Measurements from ENCODE around the gene ZNF787. TPM values are rescaled to one million over a fixed set of nuclear protein-coding genes. Genes with fewer than 3 reads are reported as not detected.

Gene ZNF787
- total and polyA plus RNA-seq, 2 donors (not counting 3 experiments of a cell fraction or from before 2014, with no cell fraction given) = 11.6 to 32.7 TPM

DNA sequence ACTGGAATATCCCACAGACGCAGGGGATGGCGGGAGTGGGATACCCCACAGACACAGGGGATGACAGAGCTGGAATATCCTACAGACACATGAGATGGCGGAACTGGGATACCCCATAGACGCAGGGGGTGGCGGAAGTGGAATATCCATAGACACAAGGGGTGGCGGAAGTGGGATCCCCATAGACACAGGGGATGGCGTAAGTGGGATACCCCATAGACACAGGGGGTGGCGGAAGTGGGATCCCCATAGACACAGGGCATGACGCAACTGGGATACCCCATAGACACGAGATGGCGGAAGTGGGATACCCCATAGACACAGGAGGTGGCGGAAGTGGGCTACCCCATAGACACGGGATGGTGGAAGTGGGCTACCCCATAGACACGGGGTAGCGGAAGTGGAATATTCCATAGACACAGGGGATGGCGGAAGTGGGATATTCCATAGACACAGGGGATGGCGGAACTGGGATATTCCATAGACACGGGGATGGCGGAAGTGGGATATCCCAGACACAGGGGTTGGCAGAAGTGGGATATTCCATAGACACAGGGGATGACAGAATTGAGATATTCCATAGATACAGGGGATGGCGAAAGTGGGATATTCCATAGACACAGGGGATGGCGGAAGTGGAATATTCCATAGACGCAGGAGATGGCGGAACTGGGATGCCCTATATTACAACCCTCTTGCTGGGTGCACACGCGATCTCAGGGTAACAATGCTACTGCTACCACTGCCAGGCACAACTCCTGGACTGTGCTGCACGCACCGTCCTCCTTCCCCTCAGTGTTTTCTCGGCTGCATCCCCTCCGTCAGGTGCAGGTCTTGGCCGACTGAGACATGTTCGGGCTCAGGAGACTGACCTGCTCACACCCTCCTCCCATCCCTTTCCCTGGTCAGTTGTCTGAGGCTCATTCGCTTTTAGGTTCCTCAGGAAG lies 28.1 kb downstream of the ZNF787 start:
- Histone ChIP-seq H3K79me2 (ENCODE audit: control insufficient read depth, insufficient read depth, low read length) (peaks cover 24% of the 10 kb centered on the region), H3K27me3 (ENCODE audit: control insufficient read depth in 2 of 2, insufficient read depth in 2 of 2, low read length in 2 of 2) (no peaks in the 10 kb centered on the region), H3K4me1 (ENCODE audit: control insufficient read depth, extremely low read depth, insufficient read depth, low read length) (no peaks in the 10 kb centered on the region), H3K9ac (replicated peaks; ENCODE audit: extremely low read depth, insufficient read depth, low read length) (no peak overlapping the region), H2AFZ (ENCODE audit: low read depth, low read length) (no peak overlapping the region), H3K9me3 (replicated peaks; ENCODE audit: control insufficient read depth, insufficient read depth, low read length) (no peaks in the 10 kb centered on the region), H3K27ac (ENCODE audit: insufficient read depth, low read depth, low read length) (no peak overlapping the region), H3K4me3 (replicated peaks in 1 of 3; ENCODE audit: insufficient read depth in 1 of 3, low read depth in 1 of 3, low read length in 3 of 3) (no peak overlapping the region), H3K36me3 (ENCODE audit: control insufficient read depth in 2 of 2, extremely low read depth in 1 of 2, insufficient read depth in 2 of 2, low read length in 2 of 2) (peaks cover 0 to 8% of the 10 kb centered on the region in 2 experiments), H3K4me2 (ENCODE audit: insufficient read depth, low read length) (no peak overlapping the region), H3K9me1 (replicated peaks; ENCODE audit: control insufficient read depth, extremely low read depth, insufficient read depth, low read length) (no peaks in the 10 kb centered on the region), H4K20me1 (replicated peaks; ENCODE audit: control insufficient read depth, extremely low read depth, insufficient read depth, low read length) (no peaks in the 10 kb centered on the region)
- FAIRE-seq (no peak), DNase-seq (ENCODE audit: low read depth, low spot score) (no peak)
- TF ChIP-seq EZH2 (IDR thresholded peaks at IDR 0.05; ENCODE audit: borderline replicate concordance, low read depth, low read length, severe bottlenecking) (no peak), POLR2AphosphoS5 (IDR thresholded peaks at IDR 0.05; ENCODE audit: insufficient read depth, low read depth, low read length) (no peak)
- dilution Hi-C loops (cut with MboI; ENCODE audit: extremely low pct_ligation_motif_present, low sequenced_read_pairs) (no loop called here), intact Hi-C loops (cut with micrococcal nuclease) (no loop called here)
- no TSS peak for BruUV-seq (replicated peaks)
- ChIA-PET CTCF (no interaction called here), POLR2A (no interaction called here)

DNA sequence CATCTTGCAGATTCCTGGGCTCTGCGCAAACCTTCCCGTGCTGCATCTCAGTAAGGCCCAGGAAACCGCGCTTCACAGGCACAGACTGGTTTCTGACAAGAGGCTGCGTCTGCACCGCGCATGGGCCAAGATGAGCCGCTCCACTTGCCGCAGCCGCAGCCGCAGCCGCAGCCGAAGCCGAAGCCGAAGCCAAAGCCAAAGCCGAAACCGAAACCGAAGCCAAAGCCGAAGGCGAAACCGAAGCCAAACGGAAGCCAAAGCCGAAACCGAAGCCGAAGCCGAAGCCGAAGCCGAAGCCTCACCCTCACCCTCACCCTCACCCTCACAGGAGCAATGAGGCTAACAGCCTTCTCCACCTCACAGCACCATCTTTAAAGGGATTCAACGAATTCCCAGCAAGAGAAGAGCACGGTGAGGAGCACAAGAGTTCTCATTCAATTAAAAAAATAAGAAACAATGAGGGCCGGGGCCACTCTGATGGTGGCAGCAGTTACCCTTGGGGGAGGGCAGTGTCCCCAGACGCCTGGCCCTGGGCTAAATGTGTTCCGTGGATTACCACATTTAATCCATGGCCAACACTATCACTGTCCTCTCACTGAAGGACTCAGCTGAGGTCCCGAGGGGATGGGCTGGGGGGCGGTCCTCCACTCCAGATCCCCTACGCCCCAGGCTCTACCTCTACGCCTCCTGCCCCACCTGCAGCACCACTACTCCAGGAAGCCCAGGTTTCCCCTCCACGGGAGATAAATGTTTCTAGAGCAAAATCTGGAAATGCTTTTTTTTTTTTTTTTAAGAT lies 29.1 kb downstream of the ZNF787 start:
- CTCF ChIA-PET = interaction anchor here (1.0 to 2.1 kb wide), 6 partner anchors 10 to 242 kb away, joined by 3 to 8 read pairs (median 4); no protein-coding TSS in a partner anchor
- Histone ChIP-seq H3K79me2 (ENCODE audit: control insufficient read depth, insufficient read depth, low read length) (peaks cover 24% of the 10 kb centered on the region), H3K9me3 (replicated peaks; ENCODE audit: control insufficient read depth, insufficient read depth, low read length) (no peaks in the 10 kb centered on the region), H3K27me3 (ENCODE audit: control insufficient read depth in 2 of 2, insufficient read depth in 2 of 2, low read length in 2 of 2) (no peaks in the 10 kb centered on the region), H3K4me2 (ENCODE audit: insufficient read depth, low read length) (no peak overlapping the region), H3K9me1 (replicated peaks; ENCODE audit: control insufficient read depth, extremely low read depth, insufficient read depth, low read length) (no peaks in the 10 kb centered on the region), H3K4me3 (replicated peaks in 1 of 3; ENCODE audit: insufficient read depth in 1 of 3, low read depth in 1 of 3, low read length in 3 of 3) (no peak overlapping the region), H2AFZ (ENCODE audit: low read depth, low read length) (no peak overlapping the region), H3K36me3 (ENCODE audit: control insufficient read depth in 2 of 2, extremely low read depth in 1 of 2, insufficient read depth in 2 of 2, low read length in 2 of 2) (peaks cover 0 to 6% of the 10 kb centered on the region in 2 experiments), H3K9ac (replicated peaks; ENCODE audit: extremely low read depth, insufficient read depth, low read length) (no peak overlapping the region), H4K20me1 (replicated peaks; ENCODE audit: control insufficient read depth, extremely low read depth, insufficient read depth, low read length) (no peaks in the 10 kb centered on the region), H3K27ac (ENCODE audit: insufficient read depth, low read depth, low read length) (no peak overlapping the region), H3K4me1 (ENCODE audit: control insufficient read depth, extremely low read depth, insufficient read depth, low read length) (no peaks in the 10 kb centered on the region)
- no TSS peak for BruUV-seq (replicated peaks)
- POLR2A ChIA-PET = no interaction called here
- dilution Hi-C loops (cut with MboI; ENCODE audit: extremely low pct_ligation_motif_present, low sequenced_read_pairs) (no loop called here), intact Hi-C loops (cut with micrococcal nuclease) (no loop called here)
- no peak for TF ChIP-seq MYC (IDR thresholded peaks at IDR 0.05; ENCODE audit: low read depth, low read length)
- no peak for TF ChIP-seq POLR2A (IDR thresholded peaks at IDR 0.05; ENCODE audit: low read depth, low read length)
- no peak for TF ChIP-seq POLR2AphosphoS5 (IDR thresholded peaks at IDR 0.05; ENCODE audit: insufficient read depth, low read depth, low read length)
- TF ChIP-seq EZH2 (IDR thresholded peaks at IDR 0.05; ENCODE audit: borderline replicate concordance, low read depth, low read length, severe bottlenecking) = no peak
- no peak for TF ChIP-seq FOS (IDR thresholded peaks at IDR 0.05; ENCODE audit: borderline replicate concordance, insufficient read depth, low read length)
- TF ChIP-seq, protein P1, sequence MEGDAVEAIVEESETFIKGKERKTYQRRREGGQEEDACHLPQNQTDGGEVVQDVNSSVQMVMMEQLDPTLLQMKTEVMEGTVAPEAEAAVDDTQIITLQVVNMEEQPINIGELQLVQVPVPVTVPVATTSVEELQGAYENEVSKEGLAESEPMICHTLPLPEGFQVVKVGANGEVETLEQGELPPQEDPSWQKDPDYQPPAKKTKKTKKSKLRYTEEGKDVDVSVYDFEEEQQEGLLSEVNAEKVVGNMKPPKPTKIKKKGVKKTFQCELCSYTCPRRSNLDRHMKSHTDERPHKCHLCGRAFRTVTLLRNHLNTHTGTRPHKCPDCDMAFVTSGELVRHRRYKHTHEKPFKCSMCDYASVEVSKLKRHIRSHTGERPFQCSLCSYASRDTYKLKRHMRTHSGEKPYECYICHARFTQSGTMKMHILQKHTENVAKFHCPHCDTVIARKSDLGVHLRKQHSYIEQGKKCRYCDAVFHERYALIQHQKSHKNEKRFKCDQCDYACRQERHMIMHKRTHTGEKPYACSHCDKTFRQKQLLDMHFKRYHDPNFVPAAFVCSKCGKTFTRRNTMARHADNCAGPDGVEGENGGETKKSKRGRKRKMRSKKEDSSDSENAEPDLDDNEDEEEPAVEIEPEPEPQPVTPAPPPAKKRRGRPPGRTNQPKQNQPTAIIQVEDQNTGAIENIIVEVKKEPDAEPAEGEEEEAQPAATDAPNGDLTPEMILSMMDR (IDR thresholded peaks at IDR 0.05; ENCODE audit: extremely low read depth in 1 of 2, insufficient read depth in 1 of 2, low read depth in 1 of 2, low read length in 2 of 2) = no peak
- TF ChIP-seq, protein P2, sequence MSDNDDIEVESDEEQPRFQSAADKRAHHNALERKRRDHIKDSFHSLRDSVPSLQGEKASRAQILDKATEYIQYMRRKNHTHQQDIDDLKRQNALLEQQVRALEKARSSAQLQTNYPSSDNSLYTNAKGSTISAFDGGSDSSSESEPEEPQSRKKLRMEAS (IDR thresholded peaks at IDR 0.05; ENCODE audit: insufficient read depth, insufficient read length) = no peak
- TF ChIP-seq GATA2 (IDR thresholded peaks at IDR 0.05; ENCODE audit: insufficient read depth, insufficient read length, low read depth, low read length) = no peak
- no peak for TF ChIP-seq JUN (IDR thresholded peaks at IDR 0.05; ENCODE audit: borderline replicate concordance, insufficient read depth, insufficient read length, low read depth)
- FAIRE-seq (no peak), DNase-seq (ENCODE audit: low read depth, low spot score) (no peak)

Data from endothelial cell of umbilical vein (primary cell).